ENCODE measurements around the gene AGTRAP. TPM values are rescaled to one million over a fixed set of nuclear protein-coding genes. Genes with fewer than 3 reads are reported as not detected.

Gene AGTRAP
- polyA plus RNA-seq, 3 donors, result 33.2 to 50.2 (median 50.0) TPM

DNA sequence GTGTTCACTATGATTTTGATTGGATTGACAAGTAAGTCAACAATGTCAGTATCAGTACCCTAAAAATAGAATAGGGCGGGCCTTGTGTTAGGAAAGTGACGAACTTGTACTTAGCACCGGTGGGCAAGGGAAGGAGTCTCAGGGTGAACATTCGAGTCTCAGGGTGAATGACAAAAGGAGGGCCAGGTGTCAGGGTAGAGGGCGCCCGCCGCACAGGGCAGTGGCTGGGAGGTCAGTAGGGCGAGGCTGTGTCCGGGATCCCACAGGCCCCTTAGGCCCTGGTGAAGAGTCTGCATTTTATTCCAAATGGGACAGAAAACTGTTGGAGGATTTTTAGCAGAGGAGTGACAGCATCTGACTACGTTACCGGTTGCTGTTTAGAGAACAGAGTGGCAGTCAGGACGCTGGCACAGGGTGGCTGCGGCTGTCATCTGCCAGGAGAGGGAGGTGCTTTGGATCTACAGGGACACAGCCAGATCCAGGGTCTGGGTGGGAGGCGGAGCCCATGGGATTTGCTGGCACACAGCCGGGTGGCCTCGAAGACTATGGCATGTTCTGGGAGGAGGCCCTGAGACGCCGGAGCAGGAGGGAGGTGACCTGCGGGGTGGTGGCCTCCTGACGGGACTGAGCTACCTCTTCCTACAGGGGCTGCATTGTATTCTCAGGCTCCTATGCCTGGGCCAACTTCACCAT lies 11.0 kb downstream of the AGTRAP start:
- no peak for DNase-seq (ENCODE audit: extremely low read depth in 1 of 11, low read depth in 9 of 11, low spot score in 4 of 11)

DNA sequence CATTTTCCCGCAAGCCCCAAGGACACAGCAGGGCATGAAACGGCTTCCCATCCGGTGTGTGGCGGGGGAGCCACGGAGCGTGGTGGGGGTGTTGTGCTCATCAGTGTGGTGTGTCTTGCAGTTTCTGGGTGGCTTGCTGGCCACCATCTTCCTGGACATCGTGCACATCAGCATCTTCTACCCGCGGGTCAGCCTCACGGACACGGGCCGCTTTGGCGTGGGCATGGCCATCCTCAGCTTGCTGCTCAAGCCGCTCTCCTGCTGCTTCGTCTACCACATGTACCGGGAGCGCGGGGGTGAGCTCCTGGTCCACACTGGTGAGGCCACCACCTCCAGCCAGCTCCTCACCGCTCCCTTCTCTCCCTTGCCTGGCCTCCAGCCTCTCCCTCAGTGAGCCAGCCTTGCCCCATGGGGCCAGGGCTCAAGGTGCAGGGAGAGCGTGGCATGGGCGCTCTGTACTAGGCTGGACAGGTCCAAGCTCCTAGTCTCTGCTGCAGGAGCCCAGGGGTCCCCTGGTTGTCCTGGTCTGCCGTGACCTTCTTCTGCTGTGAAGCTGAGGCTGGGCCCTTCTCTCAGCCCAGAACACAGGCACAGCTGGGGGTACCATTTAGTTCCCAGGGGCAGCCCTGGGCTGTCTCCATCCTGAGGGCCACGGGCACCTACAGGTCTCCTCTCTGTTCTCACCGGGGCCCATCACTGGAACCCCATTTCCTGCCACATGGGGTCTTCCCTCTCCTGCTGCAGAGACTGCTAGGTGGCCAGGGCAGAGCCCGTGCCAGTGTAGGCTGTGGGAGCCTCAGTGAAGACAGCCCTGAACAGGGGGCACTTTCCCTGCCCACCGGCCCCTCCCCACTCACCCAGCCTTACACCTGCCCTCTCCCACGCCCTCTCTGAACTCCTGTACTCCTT lies 12.6 kb downstream of the AGTRAP start:
- no peak for DNase-seq (ENCODE audit: extremely low read depth in 1 of 11, low read depth in 9 of 11, low spot score in 4 of 11)

DNA sequence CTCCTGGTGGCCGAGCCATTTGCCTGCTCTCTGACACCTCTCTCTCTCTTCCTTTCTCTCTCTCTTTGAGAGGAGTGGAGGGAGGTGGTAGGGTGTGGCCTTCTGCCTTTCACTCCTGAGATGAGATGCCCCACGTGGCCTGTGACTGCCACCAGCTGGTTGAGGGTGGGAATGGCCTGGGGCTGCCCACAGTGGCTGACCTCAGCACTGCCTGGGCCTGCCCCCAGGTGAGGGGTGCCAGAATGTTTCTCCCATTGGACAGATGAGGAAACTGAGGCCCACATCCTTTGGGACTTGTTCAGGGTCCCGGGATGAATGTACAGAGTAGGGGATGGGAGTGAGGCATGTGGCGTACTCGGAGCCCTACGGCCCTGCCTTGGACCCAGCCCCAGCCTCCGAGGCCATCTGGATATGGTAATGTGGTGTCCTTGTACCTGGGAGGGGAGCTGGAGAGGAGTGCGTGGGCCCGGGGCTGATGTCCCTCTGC lies 13.3 kb downstream of the AGTRAP start:
- no peak for DNase-seq (ENCODE audit: extremely low read depth in 1 of 11, low read depth in 9 of 11, low spot score in 4 of 11)

DNA sequence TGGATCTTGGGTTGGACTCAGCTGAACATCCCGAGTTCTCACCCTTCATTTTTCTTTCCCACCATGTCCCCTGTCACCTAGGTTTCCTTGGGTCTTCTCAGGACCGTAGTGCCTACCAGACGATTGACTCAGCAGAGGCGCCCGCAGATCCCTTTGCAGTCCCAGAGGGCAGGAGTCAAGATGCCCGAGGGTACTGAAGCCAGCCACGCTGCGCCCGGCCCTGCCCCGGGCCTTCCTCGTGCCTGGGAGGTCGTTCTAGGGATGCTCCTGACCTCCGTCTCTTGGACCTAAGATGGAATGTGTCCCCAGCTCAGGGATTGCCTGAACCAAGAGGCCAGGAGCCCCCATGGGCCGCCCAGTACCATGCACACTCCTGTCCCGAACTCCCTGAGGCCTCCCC lies 14.1 kb downstream of the AGTRAP start:
- DNase-seq (ENCODE audit: extremely low read depth in 1 of 11, low read depth in 9 of 11, low spot score in 4 of 11), result no peak

DNA sequence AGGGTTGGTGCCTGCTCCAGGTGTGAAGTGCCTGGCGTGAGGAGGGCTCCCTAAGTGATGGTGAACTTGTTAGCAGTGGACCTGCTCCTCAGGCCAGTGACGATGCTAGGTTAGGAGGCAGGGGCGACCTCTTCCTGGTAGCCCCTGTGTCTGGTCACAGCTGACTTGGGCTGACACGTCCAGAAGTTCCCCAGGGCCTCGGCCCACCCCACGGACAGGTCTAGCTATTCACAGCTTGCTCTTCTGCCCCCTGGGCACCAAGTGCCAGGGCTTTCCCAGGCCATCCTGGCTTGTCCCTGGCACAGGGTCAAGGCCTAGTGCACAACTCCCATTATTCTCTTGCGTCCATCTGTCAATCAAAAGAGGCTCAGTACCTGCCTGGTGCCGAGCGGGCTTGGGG lies 15.2 kb downstream of the AGTRAP start:
- no peak for DNase-seq (ENCODE audit: extremely low read depth in 1 of 11, low read depth in 9 of 11, low spot score in 4 of 11)

DNA sequence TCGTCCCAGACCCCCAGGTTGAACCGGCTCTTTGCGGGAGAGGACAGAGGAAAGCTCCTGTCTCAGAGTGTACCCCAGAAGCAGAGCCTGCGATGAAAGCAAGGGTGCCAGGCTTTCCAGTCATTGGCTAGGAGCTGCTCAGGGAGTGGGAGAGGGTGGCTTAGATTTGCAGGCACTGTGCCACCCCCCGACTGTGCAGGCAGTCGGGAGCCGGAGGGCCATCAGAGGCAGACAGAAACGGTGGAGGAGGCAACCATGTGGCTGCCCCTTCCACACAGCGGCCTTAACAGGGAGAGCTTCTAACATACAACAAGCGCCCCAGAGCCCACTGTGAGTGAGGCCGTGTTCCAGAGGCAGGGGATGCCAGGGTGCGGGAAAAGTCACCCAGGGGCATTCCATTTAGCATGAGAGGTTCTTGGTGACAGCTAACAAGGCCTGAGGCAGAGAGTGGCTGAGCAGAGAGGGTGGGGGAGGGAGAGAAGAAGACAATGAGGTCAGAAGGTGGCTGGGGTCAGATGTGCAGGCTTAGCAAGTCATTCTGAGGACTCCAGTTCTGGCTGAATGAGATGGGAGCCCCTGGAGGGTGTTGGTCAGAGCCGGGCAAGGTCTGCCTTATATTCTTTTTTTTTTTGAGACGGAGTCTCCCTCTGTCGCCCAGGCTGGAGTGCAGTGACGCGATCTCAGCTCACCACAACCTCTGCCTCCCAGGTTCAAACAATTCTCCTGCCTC lies 16.6 kb downstream of the AGTRAP start:
- DNase-seq (ENCODE audit: extremely low read depth in 1 of 11, low read depth in 9 of 11, low spot score in 4 of 11), result no peak

DNA sequence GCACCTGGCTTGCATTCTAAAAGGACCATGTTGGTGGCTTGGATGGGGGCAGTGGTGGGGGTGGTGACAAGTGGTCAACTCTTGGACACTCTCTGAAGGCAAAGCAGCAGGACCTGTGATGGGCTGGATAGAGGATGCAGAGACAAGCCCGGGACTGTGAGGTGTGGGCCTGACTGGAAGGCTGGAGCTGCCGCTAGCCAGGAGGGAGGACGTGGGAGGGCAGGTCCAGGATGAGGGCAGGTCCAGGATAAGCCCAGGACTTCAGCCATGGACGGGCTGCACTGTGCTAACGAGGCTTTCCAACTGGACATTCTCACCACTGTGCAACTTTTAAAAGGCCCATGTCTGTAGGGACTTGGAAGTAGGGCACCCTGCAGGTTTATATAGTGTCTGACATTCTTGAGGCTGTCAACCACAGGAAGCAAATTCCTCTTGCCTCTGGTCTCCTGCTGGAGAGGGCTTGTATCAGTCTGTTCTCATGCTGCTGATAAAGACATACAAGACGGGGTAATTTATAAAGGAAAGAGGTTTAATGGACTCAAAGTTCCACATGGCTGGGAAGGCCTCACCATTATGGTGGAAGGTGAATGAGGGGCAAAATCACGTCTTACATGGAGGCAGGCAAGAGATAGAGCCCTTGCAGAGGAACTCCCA lies 17.7 kb downstream of the AGTRAP start:
- DNase-seq (ENCODE audit: extremely low read depth in 1 of 11, low read depth in 9 of 11, low spot score in 4 of 11), result no peak

DNA sequence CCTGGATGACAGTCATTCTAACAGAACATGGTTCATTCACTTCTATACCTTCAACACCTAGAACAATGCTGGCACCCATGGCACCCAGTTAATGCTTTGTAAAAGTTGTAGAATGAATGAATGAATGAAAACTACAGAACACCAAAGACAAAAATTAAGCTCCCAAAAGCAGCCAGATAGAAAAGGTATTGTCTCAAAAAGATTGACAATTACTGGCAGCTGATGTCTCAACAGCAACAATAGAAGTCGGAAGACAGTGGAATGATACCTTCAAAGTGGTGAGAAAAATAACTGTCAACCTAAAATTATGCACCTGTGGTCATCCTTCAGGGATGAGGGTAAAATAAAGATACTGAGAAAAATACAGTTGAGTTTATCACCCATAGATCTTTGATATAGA lies 21.1 kb downstream of the AGTRAP start:
- no peak for DNase-seq (ENCODE audit: extremely low read depth in 1 of 11, low read depth in 9 of 11, low spot score in 4 of 11)

DNA sequence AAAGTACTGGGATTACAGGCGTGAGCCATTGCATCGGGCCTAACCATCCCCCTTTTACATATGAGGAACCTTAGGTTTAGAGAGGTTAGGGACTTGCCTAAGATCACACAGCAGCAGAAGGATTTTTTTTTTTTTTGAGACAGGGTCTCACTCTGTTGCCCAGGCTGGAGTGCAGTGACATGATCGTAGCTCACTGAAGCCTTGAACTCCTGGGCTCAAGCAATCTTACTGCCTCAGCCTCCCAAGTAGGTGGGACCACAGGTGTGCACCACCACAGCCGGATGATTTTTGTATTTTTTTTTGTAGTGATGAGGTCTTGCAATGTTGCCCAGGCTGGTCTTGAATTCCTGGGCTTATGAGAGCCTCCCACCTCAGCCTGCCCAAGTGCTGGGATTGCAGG lies 23.9 kb downstream of the AGTRAP start:
- DNase-seq (ENCODE audit: extremely low read depth in 1 of 11, low read depth in 9 of 11, low spot score in 4 of 11), result no peak

DNA sequence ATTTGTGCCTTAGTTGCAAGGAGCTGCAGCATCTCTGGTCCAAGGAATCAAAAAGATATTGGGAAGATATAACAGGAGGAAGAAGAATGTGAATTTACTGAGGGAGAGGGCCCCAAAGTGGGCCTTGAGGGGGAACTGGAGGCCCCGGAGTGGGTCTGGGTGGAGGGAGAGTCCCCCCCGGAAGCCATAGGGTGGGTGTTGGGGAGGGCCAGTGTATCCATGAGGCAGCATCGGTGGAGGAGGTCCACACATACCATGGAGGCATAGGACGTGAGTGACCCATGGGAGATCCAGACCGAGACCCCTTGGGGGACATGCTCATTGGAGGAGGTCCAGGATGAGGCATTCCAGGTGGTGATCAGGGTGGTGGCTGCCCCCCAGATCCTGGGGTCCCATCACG lies 25.3 kb downstream of the AGTRAP start:
- no peak for DNase-seq (ENCODE audit: extremely low read depth in 1 of 11, low read depth in 9 of 11, low spot score in 4 of 11)

DNA sequence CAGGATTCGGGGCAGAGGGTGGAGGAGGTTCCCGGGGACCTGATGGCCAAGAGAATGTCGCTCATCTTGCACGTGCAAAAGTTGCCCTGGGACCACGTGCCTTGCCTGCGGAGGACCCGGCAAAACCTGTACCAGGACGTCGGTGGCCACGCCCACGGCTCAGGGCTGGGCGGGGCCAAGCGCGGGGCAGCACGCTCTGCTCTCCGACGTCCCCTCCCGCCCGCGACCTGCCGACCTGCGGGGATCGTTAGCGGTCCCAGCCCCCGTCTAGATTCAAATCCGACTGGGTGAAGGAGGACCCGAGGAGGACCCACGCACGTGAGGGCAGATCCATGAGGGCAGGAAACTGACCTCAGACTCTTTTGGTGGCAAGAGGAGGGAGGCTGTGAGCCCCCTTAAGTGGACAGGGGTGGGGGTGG lies 26.1 kb downstream of the AGTRAP start, which contains the start of gene C1orf167:
TSS of gene C1orf167 (plus strand) at position 206 of the 419 bp plus-strand sequence. CDS start 2,208 bp downstream, outside the sequence.
- peak in 2 of 11 donors; percentile 15 to 21 for DNase-seq (ENCODE audit: extremely low read depth in 1 of 11, low read depth in 9 of 11, low spot score in 4 of 11)

DNA sequence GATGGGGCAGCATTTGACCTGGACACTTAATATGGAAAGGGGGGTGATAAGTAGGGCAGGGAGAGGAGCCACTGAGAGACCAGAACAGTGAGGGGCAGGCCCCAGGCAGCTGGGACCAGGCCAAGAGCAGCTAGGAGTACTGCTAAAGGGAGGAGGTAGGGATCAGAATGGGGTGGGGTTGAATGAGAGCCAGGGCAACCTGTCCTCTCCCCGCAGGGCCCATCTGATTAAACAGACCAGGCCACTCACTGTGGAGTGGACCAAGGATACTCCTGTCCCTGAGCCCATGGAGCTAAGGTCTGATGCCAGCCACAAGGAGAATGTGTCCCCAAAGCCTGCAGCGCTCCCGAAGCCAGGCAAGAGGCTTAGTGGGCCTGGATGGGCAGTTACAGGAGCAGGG lies 28.2 kb downstream of the AGTRAP start:
- DNase-seq (ENCODE audit: extremely low read depth in 1 of 11, low read depth in 9 of 11, low spot score in 4 of 11), result no peak

DNA sequence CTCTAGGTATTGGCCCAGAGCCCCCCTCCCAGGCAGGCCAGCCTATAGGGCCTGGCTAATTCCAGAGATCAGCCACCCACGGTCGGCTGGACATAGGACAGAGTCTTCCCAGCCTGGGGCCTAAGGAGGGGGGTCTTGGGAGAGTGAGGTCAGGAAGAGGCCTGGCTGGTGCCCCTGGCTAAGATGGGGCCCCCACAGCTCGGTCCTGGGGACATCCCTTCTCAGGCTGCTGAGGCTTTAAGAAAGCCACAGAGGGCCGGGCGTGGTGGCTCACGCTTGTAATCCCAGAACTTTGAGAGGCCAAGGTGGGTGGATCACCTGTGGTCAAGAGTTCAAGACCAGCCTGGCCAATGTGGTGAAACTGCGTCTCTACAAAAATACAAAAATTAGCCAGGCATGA lies 28.6 kb downstream of the AGTRAP start:
- DNase-seq (ENCODE audit: extremely low read depth in 1 of 11, low read depth in 9 of 11, low spot score in 4 of 11), result no peak

DNA sequence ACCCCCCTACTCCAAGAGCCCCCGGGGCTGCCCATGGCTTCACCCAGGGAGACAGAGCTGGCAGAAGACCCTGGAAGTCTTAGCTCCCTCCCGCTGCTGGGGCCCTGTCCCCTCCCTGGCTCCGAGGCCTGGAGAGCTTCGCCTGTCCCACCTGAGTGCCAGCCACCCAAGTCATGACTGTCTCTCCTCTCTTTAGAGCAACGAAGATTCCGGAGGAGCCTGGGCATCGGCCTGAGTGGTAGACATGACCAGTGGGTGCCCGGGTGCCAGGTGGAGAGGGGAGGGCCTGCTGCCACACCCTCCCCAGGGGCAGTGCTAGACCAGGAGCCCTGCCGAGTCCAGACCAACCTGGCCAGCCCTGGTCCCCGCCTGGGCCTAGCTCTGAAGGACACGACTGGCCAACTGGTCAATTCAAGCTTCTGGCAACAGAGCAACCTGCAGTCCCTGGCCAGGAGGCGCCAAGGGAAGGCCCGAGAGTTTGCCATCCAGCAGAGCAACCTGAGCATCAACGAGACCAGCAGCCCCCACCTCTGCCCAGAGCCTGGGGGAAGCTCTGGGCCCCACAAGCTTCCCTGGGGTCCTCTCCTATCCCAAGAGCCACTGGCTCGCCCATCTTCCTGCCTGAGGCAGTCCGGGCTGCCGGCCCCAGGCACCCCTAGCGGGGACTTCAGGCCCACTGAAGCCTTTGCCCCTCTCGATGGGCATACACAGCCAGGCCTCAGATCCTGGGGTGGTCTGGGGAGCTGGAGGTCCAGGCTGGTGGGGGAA lies 29.9 kb downstream of the AGTRAP start:
- no peak for DNase-seq (ENCODE audit: extremely low read depth in 1 of 11, low read depth in 9 of 11, low spot score in 4 of 11)

DNA sequence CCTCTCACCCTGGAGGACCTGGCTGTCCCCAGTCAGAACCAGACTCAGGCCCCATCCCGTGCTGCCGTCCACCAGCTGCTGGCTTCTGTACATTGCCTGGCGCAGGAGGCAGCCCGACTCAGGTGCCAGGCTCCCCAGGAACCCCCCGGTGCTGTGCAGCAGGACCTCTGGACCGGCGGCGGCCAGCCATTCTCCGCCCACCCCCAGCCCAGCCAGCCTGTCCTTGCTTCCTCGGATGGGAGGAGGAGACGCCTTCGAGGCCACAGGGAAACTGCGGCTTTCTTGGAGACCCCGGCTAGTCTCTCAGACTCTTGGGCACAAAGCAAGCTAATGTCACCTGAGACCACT lies 30.5 kb downstream of the AGTRAP start:
- DNase-seq (ENCODE audit: extremely low read depth in 1 of 11, low read depth in 9 of 11, low spot score in 4 of 11), result no peak

DNA sequence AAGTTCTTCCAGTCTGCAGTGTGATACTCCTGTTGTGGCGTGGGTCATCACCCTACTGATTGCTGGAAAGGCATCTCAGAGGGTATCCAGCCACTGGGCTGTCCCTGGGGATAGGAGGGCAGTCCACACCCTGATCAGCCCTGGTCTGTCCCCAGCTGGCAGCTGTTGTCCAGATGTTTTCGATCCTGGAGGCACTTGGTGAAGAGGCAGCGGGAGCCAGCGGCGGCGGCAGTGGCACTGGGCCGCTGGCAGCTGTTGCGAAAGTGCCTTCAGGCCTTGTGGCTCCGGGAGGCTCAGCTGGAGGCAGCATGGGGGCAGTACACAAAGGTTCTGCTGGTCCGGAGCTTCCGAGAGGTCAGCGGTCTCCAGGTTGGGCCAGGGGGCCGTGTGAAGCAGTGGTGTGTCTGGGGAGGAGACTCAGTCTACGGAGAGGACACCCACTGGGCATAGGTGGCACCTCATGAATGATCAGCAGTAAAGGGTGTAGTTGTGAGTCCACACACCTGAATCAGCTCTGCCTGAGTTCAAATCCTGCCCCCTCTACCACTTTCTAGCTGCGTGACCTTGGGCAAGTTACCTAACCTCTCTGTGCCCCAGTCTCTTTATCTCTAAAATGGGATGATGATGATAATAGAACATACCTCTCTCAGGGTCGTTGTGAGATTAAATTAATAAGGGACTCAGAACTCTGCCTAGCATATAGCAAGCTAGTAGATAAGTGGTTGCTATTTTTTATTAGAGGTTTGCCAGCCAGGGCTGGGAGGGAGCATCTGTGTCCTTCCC lies 32.2 kb downstream of the AGTRAP start:
- no peak for DNase-seq (ENCODE audit: extremely low read depth in 1 of 11, low read depth in 9 of 11, low spot score in 4 of 11)

DNA sequence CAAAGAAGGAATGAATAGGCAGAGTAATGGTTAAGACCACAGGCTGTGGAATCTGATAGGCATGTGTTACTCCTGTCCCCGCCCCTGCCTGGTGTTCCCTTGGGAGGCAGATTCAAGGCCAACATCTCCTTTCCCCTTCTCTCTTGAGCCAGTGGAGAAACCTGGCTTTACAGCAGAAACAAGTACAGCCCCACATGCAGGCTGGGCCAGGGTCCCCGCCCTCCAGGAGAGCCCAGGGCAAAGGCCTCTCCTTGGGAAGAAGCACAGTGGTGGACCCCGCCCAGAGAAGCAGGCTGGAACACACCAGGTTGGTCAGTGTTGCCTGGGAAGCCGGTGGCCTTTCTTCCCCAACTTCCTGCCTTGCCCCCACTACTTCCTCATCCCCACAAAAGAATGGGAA lies 32.9 kb downstream of the AGTRAP start:
- DNase-seq (ENCODE audit: extremely low read depth in 1 of 11, low read depth in 9 of 11, low spot score in 4 of 11), result no peak

DNA sequence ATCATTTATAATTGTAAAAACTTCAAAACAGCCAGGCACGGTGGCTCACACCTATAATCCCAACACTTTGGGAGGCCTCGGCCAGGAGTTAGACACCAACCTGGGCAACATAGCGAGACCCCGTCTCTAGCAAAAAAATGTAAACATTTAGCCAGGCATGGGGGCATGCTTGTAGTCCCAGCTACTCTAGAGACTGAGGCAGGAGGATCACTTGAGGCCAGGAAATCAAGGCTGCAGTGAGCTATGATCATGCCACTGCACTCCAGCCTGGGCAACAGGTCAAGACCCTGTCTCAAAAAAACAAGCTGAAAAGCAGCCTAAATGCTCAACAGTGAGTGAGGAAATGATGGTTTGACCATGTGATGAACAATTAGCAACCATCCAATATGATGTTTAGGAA lies 33.3 kb downstream of the AGTRAP start:
- no peak for DNase-seq (ENCODE audit: extremely low read depth in 1 of 11, low read depth in 9 of 11, low spot score in 4 of 11)
